ENCODE data around the gene AMD1.
"Not testable (repeated sequence)": the region's sequence is repeated elsewhere in the genome, so short reads cannot be mapped to it uniquely, and the experiment has no call there.

- TF ChIP-seq, protein P1, sequence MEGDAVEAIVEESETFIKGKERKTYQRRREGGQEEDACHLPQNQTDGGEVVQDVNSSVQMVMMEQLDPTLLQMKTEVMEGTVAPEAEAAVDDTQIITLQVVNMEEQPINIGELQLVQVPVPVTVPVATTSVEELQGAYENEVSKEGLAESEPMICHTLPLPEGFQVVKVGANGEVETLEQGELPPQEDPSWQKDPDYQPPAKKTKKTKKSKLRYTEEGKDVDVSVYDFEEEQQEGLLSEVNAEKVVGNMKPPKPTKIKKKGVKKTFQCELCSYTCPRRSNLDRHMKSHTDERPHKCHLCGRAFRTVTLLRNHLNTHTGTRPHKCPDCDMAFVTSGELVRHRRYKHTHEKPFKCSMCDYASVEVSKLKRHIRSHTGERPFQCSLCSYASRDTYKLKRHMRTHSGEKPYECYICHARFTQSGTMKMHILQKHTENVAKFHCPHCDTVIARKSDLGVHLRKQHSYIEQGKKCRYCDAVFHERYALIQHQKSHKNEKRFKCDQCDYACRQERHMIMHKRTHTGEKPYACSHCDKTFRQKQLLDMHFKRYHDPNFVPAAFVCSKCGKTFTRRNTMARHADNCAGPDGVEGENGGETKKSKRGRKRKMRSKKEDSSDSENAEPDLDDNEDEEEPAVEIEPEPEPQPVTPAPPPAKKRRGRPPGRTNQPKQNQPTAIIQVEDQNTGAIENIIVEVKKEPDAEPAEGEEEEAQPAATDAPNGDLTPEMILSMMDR (IDR thresholded peaks at IDR 0.05; ENCODE audit: low read length): not testable (repeated sequence)
- not testable (repeated sequence) for TF ChIP-seq EZH2 (optimal IDR thresholded peaks at IDR 0.05; ENCODE audit: low read depth, low read length)
These were observed 38.8 kb upstream of the AMD1 start for GRCh38 chr6:110835751-110836150.

Data from MM.1S (cell line).